Inferior parietal cortex (tissue), 1 donor: ENCODE data around the gene SRSF6.
"Not testable (repeated sequence)": the region's sequence is repeated elsewhere in the genome, so short reads cannot be mapped to it uniquely, and the experiment has no call there.

ENCODE experiments used
- DNase-seq: peaks from one replicate; pipeline ENCODE4 v3.0.0-alpha.2; 2016; ENCODE audit errors: extremely low spot score

SRSF6 gene

DNA sequence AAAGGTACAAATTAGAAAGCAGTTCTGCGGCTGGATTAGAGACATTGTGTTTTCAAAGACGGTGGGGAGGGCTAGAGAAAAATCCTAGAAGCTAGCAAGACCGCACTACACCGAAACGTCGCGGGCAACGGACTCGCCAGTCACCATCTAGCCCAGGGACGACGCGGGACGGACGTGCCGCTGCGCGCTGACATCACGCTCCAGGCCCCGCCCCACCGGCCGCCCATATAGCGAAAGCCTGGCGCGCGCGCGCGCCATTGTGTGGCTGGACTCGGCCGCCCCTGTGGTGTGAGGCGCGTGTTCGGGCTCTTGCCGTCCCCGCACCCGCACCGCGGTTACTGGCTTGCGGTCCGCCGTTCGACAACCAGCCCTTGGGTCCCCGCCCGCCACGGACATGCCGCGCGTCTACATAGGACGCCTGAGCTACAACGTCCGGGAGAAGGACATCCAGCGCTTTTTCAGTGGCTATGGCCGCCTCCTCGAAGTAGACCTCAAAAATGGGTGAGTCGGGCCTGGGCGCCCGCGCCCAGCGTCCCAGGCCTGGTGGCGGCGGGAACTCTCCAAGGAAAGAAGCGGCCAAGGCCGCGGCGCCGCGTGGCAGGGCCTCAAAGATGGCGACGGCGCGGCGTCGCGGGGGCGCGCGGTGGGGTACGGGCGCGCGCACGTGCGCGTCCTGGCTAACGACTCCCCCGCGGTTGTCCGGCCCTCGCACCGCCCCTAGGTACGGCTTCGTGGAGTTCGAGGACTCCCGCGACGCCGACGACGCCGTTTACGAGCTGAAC lies at the start of gene SRSF6:
Gene SRSF6 (plus strand): TSS at position 257 of the 782 bp plus-strand sequence. CDS start 138 bp downstream, at position 395.
- DNase-seq, result peak; percentile 91

DNA sequence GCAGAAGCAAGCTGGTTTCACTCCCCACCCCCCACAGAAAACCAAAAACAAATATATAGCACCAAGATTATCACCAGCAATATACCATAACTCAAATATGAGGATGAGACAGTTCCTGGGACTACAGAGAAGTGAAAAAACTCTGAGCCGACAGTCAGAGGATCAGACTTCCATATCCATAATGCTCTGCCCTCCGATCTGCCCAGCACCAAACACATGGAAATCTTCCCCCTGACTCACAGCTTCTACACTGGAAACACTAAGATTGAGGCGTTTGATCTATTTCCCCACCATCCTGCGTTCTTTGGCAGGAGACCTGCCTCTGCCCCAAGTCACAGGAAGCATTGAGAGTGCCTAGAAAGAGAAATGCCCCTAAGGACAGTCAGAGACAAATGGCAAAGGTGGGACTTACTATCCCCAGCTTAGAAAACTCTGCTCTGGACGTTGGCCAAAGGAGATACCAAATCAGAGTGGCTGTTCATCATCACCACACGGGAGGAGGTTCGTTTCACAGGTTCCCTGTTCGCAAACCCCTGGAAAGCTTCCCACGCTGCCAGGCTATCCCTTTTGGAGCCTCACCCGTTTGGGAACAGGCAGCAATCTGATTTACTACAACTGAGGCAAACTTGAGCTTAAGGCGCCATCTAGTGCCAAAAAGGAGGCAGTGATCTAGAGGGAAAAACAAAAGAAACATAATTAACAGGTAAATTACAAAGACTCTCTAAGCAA lies 48.7 kb upstream of the SRSF6 start:
- no peak for DNase-seq

DNA sequence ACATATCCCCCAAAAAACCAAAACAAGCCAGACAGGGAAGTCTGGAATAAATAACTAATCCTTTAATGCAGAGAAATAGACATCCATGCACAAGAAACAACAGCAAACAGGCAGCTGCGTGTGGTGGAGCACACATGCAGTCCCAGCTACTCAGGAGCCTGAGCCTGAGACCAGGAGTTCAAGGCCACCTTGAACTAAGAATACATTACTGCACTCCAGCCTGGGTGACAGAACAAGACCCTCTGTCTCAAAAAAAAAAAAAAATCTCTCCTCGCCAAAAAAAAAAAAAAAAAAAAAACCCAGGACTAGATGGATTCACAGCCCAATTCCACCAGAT lies 48.2 kb upstream of the SRSF6 start:
- DNase-seq, result no peak

DNA sequence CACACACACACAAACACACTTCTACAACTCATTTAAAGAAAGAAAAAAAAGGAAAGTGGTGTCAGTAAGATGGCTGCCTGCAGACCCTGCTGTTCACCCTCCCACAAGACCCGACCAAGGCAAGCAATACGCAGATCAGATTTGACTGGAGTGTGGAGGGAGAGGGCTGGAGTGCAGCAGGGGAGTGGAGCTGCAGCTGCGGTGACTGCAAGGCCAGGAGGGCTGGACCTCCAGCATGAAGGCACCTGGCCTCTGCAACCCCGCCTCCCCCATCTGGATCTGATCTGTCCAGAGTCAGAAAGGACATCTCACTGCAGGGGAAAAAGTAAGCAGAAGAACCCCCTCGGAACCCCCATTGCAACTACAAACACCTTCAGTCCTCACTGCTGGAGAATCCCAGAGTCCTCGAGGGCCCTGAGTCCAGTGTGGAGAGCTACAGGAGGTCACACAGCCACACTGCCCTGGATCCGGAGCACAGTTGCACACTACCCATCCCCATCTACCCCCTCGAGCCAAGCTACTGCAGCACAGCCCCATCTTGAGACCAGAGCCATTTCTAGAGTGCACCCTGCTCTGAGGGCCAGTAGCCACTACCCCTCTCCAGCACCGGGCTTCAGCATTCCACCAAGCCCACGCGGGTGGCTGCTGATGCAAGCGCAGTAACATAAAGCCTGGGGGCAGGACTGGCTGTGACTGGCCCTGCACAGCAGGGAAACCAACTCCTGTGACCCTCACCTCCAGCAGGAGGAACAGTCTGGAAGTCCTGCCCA lies 41.9 kb upstream of the SRSF6 start:
- no peak for DNase-seq

DNA sequence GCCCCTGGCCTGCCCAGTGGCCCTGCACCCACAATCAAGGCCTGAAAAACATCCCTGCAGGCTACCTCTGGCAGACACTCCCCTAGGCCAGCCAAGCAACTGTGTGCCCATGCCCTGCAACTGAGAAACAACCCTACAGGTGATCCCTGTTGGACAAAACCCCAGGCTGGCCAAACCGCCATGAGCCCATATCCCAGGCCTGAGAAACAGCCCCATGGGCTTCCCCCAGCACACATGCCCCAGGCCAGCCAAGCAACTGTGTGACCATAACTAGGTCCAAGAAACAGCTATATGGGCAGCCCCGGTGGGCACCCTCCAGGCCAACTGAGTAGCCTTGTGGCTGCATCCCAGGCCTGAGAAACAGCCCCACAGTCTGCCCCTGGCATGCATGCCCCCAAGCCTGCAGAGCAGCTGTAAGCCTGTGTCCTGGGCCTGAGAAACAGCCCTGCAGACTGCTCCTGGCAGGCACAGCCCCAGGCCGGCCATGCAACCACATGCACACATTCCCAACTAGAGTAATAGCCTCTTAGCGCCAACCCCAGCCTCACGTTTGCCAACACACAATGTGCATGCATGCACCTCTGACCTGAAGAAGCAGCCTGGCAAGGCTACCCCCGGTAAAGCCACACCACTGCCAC lies 41.0 kb upstream of the SRSF6 start:
- no peak for DNase-seq

DNA sequence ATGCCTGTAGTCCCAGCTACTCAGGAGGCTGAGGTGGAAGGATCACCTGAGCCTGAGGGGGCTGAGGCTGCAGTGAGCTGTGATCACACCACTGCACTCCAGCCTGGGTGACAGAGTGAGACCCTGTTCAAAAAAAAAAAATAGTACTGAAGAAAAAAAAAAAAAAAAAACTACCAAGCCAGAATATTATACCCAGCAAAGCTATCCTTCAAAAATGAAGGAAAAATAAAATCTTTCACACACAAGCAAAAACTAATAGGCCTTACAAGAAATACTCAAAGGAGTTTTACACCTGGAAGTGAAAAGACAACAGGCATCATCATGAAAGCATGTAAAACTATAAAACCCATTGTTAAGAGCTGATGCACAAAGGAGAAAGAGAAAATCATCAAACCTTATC lies 37.5 kb upstream of the SRSF6 start:
- no peak for DNase-seq

DNA sequence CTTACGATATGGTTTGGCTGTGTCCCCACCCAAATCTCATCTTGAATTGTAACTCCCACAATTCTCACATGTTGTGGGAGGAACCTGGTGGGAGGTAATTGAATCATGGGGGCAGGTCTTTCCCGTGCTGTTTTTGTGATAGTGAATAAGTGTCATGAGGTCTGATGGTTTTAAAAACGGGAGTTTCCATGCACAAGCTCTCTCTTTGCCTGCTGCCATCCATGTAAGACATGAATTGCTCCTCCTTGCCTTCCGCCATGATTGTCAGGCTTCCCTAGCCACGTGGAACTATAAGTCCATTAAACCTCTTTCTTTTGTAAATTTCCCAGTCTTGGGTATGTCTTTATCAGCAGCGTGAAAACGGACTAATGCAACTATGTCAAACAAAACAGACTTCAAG lies 36.8 kb upstream of the SRSF6 start:
- not testable (repeated sequence) for DNase-seq

DNA sequence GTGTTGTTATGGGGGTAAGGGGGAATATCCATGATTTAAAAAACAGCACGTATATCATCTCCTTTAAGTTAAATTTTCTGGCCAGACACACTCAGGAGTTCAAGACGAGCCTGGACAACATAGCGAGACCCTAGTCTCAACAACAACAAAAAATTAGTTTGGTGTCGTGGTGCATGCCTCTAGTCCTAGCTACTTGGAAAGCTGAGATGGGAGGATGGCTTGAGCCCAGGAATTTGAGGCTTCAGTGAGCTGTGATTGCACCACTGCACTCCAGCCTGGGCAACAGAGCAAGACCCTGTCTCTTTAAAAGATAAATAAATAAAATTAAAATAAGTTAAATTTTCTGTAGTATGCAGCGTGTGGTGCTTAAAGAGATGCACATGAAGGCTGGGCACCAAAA lies 31.5 kb upstream of the SRSF6 start:
- DNase-seq, result no peak

DNA sequence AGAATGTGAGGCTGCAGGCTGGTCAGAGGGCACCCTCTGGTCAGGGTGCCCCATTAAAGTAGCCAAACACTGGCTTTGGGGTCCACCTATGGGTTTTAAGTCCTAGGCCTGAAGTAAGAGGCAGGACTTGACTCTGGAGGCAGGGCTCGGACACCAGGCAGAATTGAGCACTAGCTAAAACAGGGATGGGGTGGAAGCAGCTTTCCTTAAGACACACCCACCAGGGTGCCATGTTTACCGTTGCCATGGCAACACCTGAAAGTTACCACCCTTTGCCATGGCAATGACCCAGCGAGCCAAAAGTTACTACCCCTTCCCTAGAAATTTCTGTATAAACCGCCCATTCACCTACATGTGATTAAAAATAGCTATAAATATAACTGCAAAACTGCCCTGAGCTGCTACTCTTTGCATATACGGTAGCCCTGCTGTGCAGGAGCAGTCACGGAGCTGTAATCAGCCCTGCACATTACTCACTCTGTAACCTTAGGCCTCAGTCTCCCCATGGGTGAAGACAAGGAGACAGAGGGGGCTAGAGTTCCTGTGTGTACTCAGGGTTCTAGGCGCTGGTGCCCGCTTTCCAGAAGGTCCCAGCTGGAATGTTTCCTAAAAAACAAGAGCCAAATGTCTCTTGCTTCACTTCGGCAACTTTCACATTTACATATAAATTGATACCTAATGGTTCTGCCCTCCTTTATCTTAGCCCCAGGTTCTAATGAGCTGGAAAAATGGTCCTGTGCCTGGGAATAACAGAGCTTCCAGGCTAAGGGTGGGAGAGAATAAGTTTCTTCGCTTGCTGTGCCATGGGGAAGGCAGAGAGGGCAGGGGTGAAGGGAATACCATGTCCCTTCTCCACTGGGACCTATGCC lies 27.2 kb upstream of the SRSF6 start:
- no peak for DNase-seq

DNA sequence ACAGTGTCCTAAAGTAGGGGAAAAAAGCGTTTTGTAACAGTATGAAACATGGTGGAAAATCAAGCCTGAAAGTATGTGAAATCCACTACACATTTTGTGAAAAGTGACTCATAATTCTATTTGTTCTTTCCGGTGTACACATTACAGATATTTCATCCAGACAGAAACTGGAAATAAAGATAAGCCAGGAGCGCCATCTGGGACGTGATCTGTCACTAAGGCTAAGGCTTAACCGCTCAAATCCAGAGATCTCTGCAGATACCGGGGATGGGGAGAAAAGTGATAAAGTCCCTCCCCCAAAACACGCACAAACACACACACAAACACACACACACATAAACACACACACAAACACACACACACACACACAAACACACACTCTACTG lies 26.6 kb upstream of the SRSF6 start:
- peak; percentile 9 for DNase-seq

DNA sequence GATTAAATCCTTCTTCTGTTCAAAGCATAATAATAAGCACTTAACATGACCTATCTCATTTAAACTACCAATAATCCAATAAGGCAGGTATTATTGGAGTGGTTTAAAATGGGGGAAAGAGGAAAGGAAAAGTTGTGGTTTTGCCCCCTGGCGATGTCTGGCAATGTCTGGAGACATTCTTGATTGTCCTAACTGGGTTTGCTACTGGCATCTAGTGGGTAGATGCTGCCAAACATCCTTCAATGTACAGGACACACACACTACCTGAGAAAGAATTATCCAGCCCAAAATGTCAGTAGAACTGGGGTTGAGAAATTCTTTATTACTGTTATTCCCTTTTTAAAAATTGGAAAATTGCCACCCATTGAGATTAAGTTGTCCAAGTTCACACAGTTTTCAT lies 25.2 kb upstream of the SRSF6 start:
- no peak for DNase-seq

DNA sequence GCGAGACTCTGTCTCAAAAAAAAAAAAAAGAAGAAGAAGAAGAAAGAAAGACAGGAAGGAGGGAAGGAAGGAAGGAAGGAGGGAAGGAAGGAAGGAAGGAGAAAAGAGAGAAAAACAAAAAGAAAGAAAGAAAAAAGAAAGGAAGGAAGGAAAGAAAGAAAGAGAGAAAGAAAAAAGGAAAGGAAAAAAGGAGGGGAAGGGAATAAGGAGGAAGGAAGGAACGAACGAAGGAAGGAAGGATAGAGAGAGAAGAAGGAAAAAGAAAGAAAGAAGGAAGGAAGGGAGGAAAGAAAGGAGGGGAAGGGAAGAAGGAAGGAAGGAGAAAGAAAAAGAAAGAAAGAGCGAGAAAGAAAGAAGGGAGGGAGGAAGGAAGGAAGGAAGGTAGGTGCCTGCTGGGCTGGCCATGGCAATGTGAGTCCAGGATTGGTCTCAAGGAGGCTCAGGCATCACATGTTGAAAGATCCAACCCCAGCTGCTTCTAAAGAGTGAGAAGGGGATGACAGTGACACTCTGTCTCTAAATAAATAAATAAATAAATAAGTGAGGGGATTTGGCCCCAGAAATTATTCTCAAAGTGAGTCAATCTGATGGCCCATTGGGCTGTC lies 24.3 kb upstream of the SRSF6 start:
- no peak for DNase-seq

DNA sequence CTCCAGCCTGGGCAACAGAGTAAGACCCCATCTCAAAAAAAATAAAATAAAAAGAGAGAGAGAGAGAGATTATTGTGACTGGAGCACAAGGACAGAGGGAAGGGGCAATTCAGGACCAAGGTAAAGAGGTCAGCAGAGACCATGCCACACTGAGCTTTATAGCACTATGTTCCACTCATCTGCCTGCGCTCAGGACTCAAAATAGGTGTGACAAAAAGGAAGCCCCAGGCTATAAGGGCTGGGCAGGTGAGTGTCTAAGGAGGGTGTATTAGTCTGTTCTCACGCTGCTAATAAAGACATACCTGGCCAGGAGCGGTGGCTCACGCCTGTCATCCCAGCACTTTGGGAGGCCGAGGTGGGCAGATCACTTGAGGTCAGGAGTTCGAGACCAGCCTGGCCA lies 23.1 kb upstream of the SRSF6 start:
- DNase-seq, result no peak

DNA sequence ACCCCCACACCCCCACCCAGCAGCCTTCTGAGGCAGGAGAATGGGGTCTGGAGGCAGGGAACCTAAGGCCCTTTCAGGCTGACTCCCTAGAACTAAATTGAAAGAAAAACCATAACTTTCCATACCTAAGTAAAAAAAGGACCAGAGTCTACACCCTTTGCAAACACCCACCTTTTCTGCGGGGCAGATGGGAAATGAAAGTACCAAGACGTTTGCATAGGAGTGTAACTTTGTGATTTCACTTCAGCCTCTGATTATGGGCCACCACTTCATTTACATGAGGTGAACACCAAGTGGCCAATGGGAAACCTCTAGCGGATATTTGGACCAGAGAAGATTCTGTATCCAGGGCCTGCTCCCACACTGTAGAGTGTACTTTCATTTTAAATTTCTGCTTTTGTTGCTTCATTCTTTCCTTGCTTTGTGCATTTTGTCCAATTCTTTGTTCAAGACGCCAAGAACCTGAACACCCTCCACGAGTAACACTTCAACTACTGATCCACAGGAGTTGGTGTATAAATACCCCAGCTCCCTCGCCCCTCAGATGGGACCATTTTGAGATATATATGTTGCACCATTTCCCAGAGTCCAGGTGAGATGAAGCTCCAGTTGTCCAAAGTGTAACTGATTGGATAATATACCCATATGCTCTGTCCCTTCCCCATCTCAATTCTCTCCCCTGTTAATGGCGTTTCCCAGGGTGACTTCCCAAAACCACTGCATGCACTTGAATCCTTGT lies 18.9 kb upstream of the SRSF6 start:
- no peak for DNase-seq

DNA sequence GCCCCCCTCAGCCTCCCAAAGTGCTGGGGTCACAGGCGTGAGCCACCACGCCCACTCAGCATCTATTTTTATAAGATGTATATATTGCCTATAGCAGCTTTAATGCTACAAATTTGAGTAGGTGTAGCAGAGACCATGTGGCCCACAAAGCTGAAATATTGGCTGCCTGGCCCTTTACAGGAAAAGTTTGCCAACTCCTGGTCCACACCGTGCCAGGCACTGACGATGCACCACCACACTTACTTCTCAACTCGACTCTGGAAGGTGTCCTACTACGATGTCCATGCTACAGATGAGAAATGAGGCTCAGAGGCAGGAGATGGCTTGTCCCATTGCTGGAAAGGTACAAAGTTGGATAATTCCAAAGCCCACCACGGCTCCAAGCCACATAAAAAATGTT lies 17.2 kb upstream of the SRSF6 start:
- DNase-seq, result no peak

DNA sequence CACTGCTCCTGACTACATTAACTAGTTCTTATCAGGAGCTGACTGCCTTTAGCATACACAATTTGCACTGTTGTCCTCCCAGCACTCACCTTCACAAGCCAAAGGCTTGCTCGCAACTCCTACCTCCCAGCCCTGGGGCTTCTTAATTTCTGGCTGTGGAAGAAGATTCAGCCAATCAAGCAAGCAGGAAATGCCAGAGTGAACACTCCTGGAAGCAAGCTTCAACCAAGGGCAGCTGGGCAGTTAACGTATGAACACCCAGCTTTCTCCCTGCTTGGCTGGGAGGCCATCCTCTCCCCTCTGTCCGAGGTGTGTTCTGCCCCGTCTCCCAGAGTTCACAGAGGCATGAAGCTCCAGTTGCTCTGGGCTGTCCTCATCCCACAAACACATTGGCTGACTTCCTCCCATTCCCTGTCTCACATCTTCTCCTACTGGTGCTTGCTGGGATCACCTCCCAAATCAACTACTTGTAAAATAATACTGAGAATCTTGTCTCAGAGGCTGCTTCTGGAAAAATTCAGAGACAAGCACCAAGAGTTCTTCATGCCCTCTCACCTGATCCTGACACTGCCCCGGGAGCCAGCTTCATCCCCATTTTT lies 15.3 kb upstream of the SRSF6 start:
- no peak for DNase-seq

DNA sequence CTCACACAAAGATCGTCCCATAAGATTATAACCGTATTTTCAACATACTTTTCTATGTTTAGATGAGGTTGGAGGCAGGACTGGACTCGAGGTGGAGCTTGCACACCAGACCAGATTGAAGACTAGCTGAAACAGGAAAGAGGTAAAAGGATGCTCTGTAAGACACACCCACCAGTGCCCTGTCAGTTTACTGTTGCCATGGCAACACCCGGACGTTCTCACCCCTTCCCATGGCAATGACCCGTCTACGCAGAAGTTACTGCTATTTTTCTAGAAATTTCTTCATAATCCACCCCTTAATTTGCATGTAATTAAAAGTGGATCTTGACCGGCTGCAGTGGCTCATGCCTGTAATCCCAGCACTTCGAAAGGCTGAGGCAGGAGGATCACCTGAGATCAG lies 13.6 kb upstream of the SRSF6 start:
- DNase-seq, result no peak

DNA sequence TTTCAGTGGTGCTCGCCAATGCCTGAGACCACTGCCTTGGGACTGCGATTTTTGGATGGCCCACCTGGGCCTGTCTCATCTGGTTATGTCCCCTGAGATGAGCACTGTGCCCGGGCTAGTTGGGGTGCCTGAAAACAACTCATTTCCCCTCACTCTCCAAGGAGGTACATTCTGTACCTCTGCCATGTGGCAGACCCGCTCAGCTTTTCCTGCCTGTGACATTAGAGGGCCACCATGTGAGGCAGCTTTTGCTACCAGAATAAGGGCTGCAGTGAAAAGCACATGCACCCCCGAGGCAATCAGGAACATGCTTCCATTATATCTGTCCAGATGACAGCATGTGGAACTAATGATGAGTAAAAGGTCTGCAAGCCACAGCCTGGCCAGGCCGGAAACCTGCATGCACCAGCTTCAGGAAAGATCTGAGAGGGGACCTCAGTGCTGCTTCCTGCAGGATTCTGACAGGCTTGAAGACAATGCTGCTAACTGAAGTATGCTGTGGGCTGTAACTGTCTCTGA lies 11.3 kb upstream of the SRSF6 start:
- DNase-seq, result no peak

DNA sequence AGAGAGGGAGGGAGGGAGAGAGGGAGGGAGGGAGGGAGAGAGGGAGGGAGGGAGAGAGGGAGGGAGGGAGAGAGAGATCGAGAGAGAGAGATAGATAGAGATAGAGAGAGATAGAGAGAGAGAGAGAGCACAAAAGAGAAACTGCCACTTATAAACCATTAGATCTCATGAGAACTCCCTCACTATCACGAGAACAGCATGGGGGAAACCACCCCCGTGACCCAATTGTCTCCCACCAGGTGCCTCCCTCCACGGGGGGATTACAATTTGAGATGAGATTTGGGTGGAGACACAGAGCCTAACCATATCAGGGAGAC lies 9.3 kb upstream of the SRSF6 start:
- DNase-seq, result not testable (repeated sequence)
